ENCODE data around the gene KCNJ12.
"Not testable (repeated sequence)": the region's sequence is repeated elsewhere in the genome, so short reads cannot be mapped to it uniquely, and the experiment has no call there.

- not testable (repeated sequence) for TF ChIP-seq POLR2AphosphoS5 (IDR thresholded peaks at IDR 0.05; ENCODE audit: borderline replicate concordance, low read depth, low read length); EZH2 (IDR thresholded peaks at IDR 0.05)
These were observed 51.6 kb downstream of the KCNJ12 start for GRCh38 chr17:21427727-21428126.
